HL-60 (cell line): ENCODE data around the gene PDK1.

ENCODE experiments used
- SPI1 ChIP-seq: IDR thresholded peaks from 2 replicates; pipeline ENCODE4 v1.6.1; 2012; ENCODE audit warnings: low read depth, mild to moderate bottlenecking, borderline replicate concordance
- TF ChIP-seq, protein P1 (sequence below): IDR thresholded peaks from one replicate; pipeline ENCODE4 v1.5.1; 2011; ENCODE audit warnings: low read length, control low read depth, inconsistent platforms; ENCODE audit not compliant: insufficient read depth

DNA sequence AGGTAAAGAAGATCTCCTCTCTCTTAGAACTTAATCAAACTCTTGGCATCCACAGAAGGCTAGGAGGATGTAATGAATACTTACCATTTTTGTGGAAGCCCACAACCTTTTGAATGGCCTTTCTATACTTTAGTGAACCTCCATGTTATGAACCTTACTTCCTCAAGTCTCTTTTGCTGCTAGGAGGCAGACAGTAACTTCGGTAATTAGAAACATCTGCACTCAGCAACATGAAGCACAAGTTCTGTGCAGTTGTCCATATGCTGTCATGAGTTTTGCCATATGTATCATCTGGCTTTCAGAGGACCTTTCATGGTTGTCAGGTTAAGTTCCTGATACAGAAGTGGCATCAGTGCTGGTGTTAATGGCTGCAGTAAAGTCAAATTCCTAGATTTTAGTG, 50.4 kb downstream of the PDK1 start:
- TF ChIP-seq, protein P1, sequence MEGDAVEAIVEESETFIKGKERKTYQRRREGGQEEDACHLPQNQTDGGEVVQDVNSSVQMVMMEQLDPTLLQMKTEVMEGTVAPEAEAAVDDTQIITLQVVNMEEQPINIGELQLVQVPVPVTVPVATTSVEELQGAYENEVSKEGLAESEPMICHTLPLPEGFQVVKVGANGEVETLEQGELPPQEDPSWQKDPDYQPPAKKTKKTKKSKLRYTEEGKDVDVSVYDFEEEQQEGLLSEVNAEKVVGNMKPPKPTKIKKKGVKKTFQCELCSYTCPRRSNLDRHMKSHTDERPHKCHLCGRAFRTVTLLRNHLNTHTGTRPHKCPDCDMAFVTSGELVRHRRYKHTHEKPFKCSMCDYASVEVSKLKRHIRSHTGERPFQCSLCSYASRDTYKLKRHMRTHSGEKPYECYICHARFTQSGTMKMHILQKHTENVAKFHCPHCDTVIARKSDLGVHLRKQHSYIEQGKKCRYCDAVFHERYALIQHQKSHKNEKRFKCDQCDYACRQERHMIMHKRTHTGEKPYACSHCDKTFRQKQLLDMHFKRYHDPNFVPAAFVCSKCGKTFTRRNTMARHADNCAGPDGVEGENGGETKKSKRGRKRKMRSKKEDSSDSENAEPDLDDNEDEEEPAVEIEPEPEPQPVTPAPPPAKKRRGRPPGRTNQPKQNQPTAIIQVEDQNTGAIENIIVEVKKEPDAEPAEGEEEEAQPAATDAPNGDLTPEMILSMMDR: no peak
- TF ChIP-seq SPI1: no peak
